Prostate gland (tissue), 2 donors: ENCODE data around the gene UBE2H.

Source experiments
- CTCF ChIP-seq, 4 experiments: fragments of 200-600 bp in 2 of 4; fragments of 450-650 bp in 2 of 4; sonication (generic) in 2 of 4; IDR thresholded peaks; 1 replicate in 3 of 4; 2 replicates in 1 of 4; pipeline ENCODE4 v1.5.1; 2016 to 2019; ENCODE audit warnings: antibody characterized with exemption in 4 of 4, mild to moderate bottlenecking in 2 of 4, moderate library complexity in 2 of 4
- POLR2AphosphoS5 ChIP-seq: sonication (generic); formaldehyde crosslinking; IDR thresholded peaks from one replicate; pipeline ENCODE4 v1.6.1; 2017; ENCODE audit warnings: antibody characterized with exemption

- no peak for TF ChIP-seq CTCF (IDR thresholded peaks at IDR 0.05)
- no peak for TF ChIP-seq POLR2AphosphoS5
These were observed 591 bp downstream of the UBE2H start for GRCh38 chr7:129952086-129952652.
